PFSK-1 (cell line): Measurements from ENCODE around the gene AJM1.

Experiments
- POLR2AphosphoS5 ChIP-seq: IDR thresholded peaks from 2 replicates; pipeline ENCODE4 v1.6.1; 2012; ENCODE audit warnings: low read depth, mild to moderate bottlenecking, control low read depth, low read length, moderate library complexity
- REST ChIP-seq, 2 experiments: IDR thresholded peaks; 2 replicates each; pipeline versions ENCODE4 v1.6.1 to v1.8.0; 2011 to 2012; ENCODE audit warnings: low read depth in 2 of 2, low read length in 2 of 2, control low read depth in 1 of 2, inconsistent platforms in 1 of 2, mild to moderate bottlenecking in 1 of 2, moderate library complexity in 1 of 2; ENCODE audit not compliant: insufficient read depth in 1 of 2
- TAF1 ChIP-seq: IDR thresholded peaks from 2 replicates; pipeline ENCODE4 v1.6.1; 2012; ENCODE audit warnings: low read length, control low read depth, borderline replicate concordance; ENCODE audit not compliant: insufficient read depth

- TF ChIP-seq TAF1 (no peak), REST (IDR thresholded peaks at IDR 0.05; ENCODE audit: insufficient read depth in 1 of 2, low read depth in 2 of 2, low read length in 2 of 2) (no peak), POLR2AphosphoS5 (no peak)
Measured at GRCh38 chr9:136795000-136795348, 47.3 kb upstream of the AJM1 start.
